DMS114 treated with DMSO at 0.1 percent for 48 hours (cell line): ENCODE results near the gene AREL1.

Source experiments
- DNase-seq: peaks from one replicate; lab custom pipeline; 2025; ENCODE audit not compliant: unreplicated experiment; lab: John Stamatoyannopoulos, UW

AREL1 gene

GRCh38 chr14:74612350-74613021 is 100.4 kb downstream of the AREL1 start:
- DNase-seq, result peak; percentile 62

GRCh38 chr14:74611650-74612349 is 101.1 kb downstream of the AREL1 start, which contains the start of gene LTBP2:
Gene LTBP2, minus strand, starts transcription at chr14:74612237. Its CDS starts 293 bp downstream, at chr14:74611944.
- no peak for DNase-seq
